ENCODE results near the gene PRR36.

- TF ChIP-seq CTCF (IDR thresholded peaks at IDR 0.05; ENCODE audit: insufficient read depth, low read length) (no peak), POLR2AphosphoS5 (IDR thresholded peaks at IDR 0.05; ENCODE audit: low read depth) (no peak)
Measured at GRCh38 chr19:7830272-7830771, 43.9 kb downstream of the PRR36 start.
